ENCODE measurements around the gene TIMM17A. TPM values are rescaled to one million over a fixed set of nuclear protein-coding genes. Genes with fewer than 3 reads are reported as not detected.
A peak's percentile ranks its signal among the peaks of the same experiment; 100 is the strongest.

TIMM17A gene
- total RNA-seq, 1 donor from 2014 or later = 45.7 TPM

- TF ChIP-seq CTCF (IDR thresholded peaks at IDR 0.05; ENCODE audit: unreplicated experiment) = no peak
- Mint-ChIP-seq H3K27ac (ENCODE audit: unreplicated experiment) (no peak overlapping the region), H3K4me1 (ENCODE audit: unreplicated experiment) (peaks cover 9% of the 10 kb centered on the region), H3K4me3 (ENCODE audit: unreplicated experiment) (no peak overlapping the region), H3K27me3 (ENCODE audit: unreplicated experiment) (peaks cover 3% of the 10 kb centered on the region), H3K9me3 (ENCODE audit: unreplicated experiment) (no peaks in the 10 kb centered on the region), H3K36me3 (ENCODE audit: low read depth, unreplicated experiment) (peaks cover 5% of the 10 kb centered on the region)
- DNase-seq (ENCODE audit: low spot score) = no peak
Observed at GRCh38 chr1:201912832-201913231, 42.5 kb upstream of the TIMM17A start.

- DNase-seq (ENCODE audit: low spot score) = no peak
- H3K27ac Mint-ChIP-seq (ENCODE audit: unreplicated experiment) = no peak overlapping the region
- H3K4me1 Mint-ChIP-seq (ENCODE audit: unreplicated experiment) = peaks cover 9% of the 10 kb centered on the region
- no peak for TF ChIP-seq CTCF (IDR thresholded peaks at IDR 0.05; ENCODE audit: unreplicated experiment)
- peaks cover 4% of the 10 kb centered on the region for H3K27me3 Mint-ChIP-seq (ENCODE audit: unreplicated experiment)
- H3K36me3 Mint-ChIP-seq (ENCODE audit: low read depth, unreplicated experiment) = peaks cover 5% of the 10 kb centered on the region
- no peaks in the 10 kb centered on the region for H3K9me3 Mint-ChIP-seq (ENCODE audit: unreplicated experiment)
- no peak overlapping the region for H3K4me3 Mint-ChIP-seq (ENCODE audit: unreplicated experiment)
Observed at GRCh38 chr1:201914456-201915235, 40.7 kb upstream of the TIMM17A start.

- Mint-ChIP-seq H3K4me1 (ENCODE audit: unreplicated experiment) (peaks cover 9% of the 10 kb centered on the region), H3K36me3 (ENCODE audit: low read depth, unreplicated experiment) (peaks cover 5% of the 10 kb centered on the region), H3K9me3 (ENCODE audit: unreplicated experiment) (no peaks in the 10 kb centered on the region), H3K4me3 (ENCODE audit: unreplicated experiment) (no peak overlapping the region), H3K27ac (ENCODE audit: unreplicated experiment) (peak overlapping the region; percentile 40), H3K27me3 (ENCODE audit: unreplicated experiment) (peaks cover 4% of the 10 kb centered on the region)
- TF ChIP-seq CTCF (IDR thresholded peaks at IDR 0.05; ENCODE audit: unreplicated experiment) = no peak
- DNase-seq (ENCODE audit: low spot score) = no peak
Observed at GRCh38 chr1:201916649-201917249, 38.6 kb upstream of the TIMM17A start.

GRCh38 chr1:201917362-201918033, 37.8 kb upstream of the TIMM17A start:
- DNase-seq (ENCODE audit: low spot score) = no peak
- no peak overlapping the region for H3K27ac Mint-ChIP-seq (ENCODE audit: unreplicated experiment)
- H3K36me3 Mint-ChIP-seq (ENCODE audit: low read depth, unreplicated experiment) = peaks cover 5% of the 10 kb centered on the region
- H3K9me3 Mint-ChIP-seq (ENCODE audit: unreplicated experiment) = no peaks in the 10 kb centered on the region
- H3K4me3 Mint-ChIP-seq (ENCODE audit: unreplicated experiment) = no peak overlapping the region
- H3K27me3 Mint-ChIP-seq (ENCODE audit: unreplicated experiment) = peaks cover 4% of the 10 kb centered on the region
- peaks cover 9% of the 10 kb centered on the region for H3K4me1 Mint-ChIP-seq (ENCODE audit: unreplicated experiment)
- no peak for TF ChIP-seq CTCF (IDR thresholded peaks at IDR 0.05; ENCODE audit: unreplicated experiment)
